Chondrocyte (in vitro differentiated cells): ENCODE results near the gene DUXA. TPM values are rescaled to one million over a fixed set of nuclear protein-coding genes. Genes with fewer than 3 reads are reported as not detected.
"Not testable (repeated sequence)": the region's sequence is repeated elsewhere in the genome, so short reads cannot be mapped to it uniquely, and the experiment has no call there.

Source experiments
- DNase-seq: peaks from one replicate; pipeline ENCODE4 v3.0.0; 2021; ENCODE audit warnings: mixed read lengths, low spot score
- H3K27ac Mint-ChIP-seq: one replicate; pipeline ENCODE4 v1.8.0; 2021; ENCODE audit warnings: mild to moderate bottlenecking, moderate library complexity, mixed read lengths; ENCODE audit not compliant: unreplicated experiment
- H3K27me3 Mint-ChIP-seq: 2 replicates; pipeline ENCODE4 v1.8.0; 2021; ENCODE audit warnings: low read depth, mixed read lengths
- H3K36me3 Mint-ChIP-seq: 2 replicates; pipeline ENCODE4 v1.8.0; 2021; ENCODE audit warnings: low read depth, mixed read lengths
- H3K4me1 Mint-ChIP-seq: 2 replicates; pipeline ENCODE4 v1.8.0; 2021; ENCODE audit warnings: low read depth, mild to moderate bottlenecking, mixed read lengths
- H3K4me3 Mint-ChIP-seq: one replicate; pipeline ENCODE4 v1.8.0; 2021; ENCODE audit warnings: mild to moderate bottlenecking, moderate library complexity, mixed read lengths; ENCODE audit not compliant: unreplicated experiment
- H3K9me3 Mint-ChIP-seq: 2 replicates; pipeline ENCODE4 v1.8.0; 2021; ENCODE audit warnings: low read depth, mixed read lengths
- total RNA-seq: library from RNA; stranded (reverse); gene quantifications from 3 replicates; pipeline ENCODE4 v1.2.1, GENCODE V29; 2021
- TF ChIP-seq, protein P1 (sequence below): fragments of 200-600 bp; sonication (generic); IDR thresholded peaks from 2 replicates; pipeline ENCODE4 v1.5.0; 2021; ENCODE audit warnings: antibody characterized with exemption, mild to moderate bottlenecking, moderate library complexity

The DUXA gene
- total RNA-seq, 1 donor from 2014 or later, result not detected

DNA sequence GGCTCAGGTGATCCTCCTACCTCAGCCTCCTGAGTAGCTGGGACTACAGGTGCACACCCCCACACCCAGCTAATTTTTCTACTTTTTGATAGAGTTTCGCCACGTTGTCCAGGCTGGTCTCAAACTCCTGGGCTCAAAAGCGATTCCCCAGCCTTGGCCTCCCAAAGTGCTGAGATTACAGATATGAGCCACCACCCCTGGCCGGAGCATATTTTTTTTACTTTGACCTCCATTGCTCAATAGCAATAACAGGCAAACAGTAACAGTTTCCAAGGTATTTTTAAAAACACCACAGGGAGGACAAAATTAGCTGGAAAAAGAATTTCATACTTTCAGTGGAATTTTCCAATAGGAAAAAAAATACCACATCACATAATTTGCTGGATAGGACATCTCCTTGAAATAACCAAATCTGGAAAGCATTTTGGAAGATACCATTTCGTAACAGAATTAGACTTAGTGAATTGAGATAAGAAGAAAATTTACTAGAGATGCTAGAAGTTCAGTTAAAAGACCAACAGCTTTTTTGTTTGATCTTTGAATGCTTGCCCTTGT lies 5.2 kb downstream of the DUXA start:
- no peak overlapping the region for H3K27ac Mint-ChIP-seq
- no peak for DNase-seq
- H3K9me3 Mint-ChIP-seq, result peaks cover 19% of the 10 kb centered on the region
- no peaks in the 10 kb centered on the region for H3K36me3 Mint-ChIP-seq
- H3K27me3 Mint-ChIP-seq, result no peaks in the 10 kb centered on the region
- no peaks in the 10 kb centered on the region for H3K4me1 Mint-ChIP-seq
- no peak overlapping the region for H3K4me3 Mint-ChIP-seq
- TF ChIP-seq, protein P1, sequence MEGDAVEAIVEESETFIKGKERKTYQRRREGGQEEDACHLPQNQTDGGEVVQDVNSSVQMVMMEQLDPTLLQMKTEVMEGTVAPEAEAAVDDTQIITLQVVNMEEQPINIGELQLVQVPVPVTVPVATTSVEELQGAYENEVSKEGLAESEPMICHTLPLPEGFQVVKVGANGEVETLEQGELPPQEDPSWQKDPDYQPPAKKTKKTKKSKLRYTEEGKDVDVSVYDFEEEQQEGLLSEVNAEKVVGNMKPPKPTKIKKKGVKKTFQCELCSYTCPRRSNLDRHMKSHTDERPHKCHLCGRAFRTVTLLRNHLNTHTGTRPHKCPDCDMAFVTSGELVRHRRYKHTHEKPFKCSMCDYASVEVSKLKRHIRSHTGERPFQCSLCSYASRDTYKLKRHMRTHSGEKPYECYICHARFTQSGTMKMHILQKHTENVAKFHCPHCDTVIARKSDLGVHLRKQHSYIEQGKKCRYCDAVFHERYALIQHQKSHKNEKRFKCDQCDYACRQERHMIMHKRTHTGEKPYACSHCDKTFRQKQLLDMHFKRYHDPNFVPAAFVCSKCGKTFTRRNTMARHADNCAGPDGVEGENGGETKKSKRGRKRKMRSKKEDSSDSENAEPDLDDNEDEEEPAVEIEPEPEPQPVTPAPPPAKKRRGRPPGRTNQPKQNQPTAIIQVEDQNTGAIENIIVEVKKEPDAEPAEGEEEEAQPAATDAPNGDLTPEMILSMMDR, result no peak

DNA sequence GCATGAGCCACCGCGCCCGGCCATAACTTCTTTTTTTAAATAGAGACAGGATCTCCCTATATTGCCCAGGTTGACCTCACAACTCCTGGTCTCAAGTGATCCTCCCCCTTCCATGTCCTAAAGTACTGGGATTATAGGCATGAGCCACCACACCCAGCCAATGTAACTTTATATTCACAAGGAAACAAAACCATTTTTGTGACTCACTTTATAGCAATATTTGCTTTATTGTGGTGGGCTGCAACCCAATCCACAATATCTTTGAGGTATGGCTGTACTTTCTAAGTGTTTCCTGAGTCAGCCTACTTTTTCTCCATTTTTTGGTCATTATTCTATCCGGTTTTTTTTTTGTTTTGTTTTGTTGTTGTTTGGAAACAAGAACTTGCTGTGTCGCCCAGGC lies 14.4 kb downstream of the DUXA start:
- Mint-ChIP-seq H3K36me3 (no peaks in the 10 kb centered on the region), H3K9me3 (peaks cover 37% of the 10 kb centered on the region), H3K27me3 (no peaks in the 10 kb centered on the region), H3K4me1 (no peaks in the 10 kb centered on the region), H3K4me3 (no peak overlapping the region), H3K27ac (no peak overlapping the region)
- TF ChIP-seq, protein P1, result no peak
- no peak for DNase-seq

DNA sequence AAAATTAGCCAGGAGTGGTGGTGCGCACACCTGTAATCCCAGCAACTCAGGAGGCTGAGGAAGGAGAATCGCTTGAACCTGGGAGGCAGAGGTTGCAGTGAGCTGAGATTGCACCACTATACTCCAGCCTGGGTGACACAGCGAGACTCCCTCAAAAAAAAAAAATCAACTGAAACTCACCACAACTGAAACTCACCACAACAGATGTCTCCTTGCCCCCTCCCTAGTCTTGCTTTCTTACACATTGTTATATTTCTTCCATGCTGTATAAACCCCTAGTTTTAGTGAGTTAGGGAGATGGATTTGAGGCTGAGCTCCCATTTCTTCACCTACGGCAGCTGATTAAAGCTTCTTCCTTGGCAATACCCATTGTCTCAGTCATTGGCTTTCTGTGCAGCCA lies 25.6 kb downstream of the DUXA start:
- TF ChIP-seq, protein P1, result no peak
- Mint-ChIP-seq H3K27me3 (no peaks in the 10 kb centered on the region), H3K4me3 (no peak overlapping the region), H3K27ac (no peak overlapping the region), H3K36me3 (peaks cover 2% of the 10 kb centered on the region), H3K9me3 (peaks cover 42% of the 10 kb centered on the region), H3K4me1 (no peaks in the 10 kb centered on the region)
- DNase-seq, result no peak

GRCh38 chr19:57135797-57136196 lies 31.5 kb downstream of the DUXA start:
- no peak for DNase-seq
- no peak overlapping the region for H3K27ac Mint-ChIP-seq
- H3K4me3 Mint-ChIP-seq, result no peak overlapping the region
- H3K27me3 Mint-ChIP-seq, result no peaks in the 10 kb centered on the region
- H3K4me1 Mint-ChIP-seq, result no peaks in the 10 kb centered on the region
- H3K9me3 Mint-ChIP-seq, result peaks cover 47% of the 10 kb centered on the region
- H3K36me3 Mint-ChIP-seq, result peaks cover 5% of the 10 kb centered on the region
- TF ChIP-seq, protein P1, result no peak

- peaks cover 64% of the 10 kb centered on the region for H3K9me3 Mint-ChIP-seq
- H3K27me3 Mint-ChIP-seq, H3K4me1 Mint-ChIP-seq, DNase-seq, H3K27ac Mint-ChIP-seq, H3K36me3 Mint-ChIP-seq, H3K4me3 Mint-ChIP-seq: not testable (repeated sequence)
These were observed 39.9 kb downstream of the DUXA start for GRCh38 chr19:57127403-57127802.

DNA sequence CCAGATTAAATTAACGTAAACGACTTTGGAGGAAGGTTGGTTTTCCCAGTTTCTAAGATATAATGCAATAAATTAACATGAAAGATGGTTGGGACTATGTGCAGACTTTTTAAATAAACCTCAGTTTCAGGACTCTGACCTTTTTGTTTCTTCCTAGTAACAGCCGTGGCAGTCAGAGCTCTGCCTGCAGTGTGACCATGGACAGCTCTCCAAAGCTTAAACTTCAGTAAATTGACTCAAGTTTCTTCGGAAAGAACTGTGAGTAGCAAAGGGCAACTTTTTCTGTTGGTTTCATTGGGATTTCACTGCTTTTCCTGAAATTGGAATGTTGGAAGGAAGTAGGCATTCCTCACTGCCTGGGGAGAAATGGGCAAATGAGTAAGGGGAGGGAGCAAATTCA lies 43.4 kb downstream of the DUXA start:
- DNase-seq, result no peak
- Mint-ChIP-seq H3K27me3 (no peaks in the 10 kb centered on the region), H3K36me3 (no peaks in the 10 kb centered on the region), H3K27ac (no peak overlapping the region), H3K4me3 (no peak overlapping the region), H3K9me3 (peaks cover 47% of the 10 kb centered on the region), H3K4me1 (no peaks in the 10 kb centered on the region)
- TF ChIP-seq, protein P1, result no peak
